Embryonic facial prominence (tissue), 1 donor: Measurements from ENCODE around the gene TIGAR.

ENCODE experiments used
- DNase-seq: peaks from one replicate; pipeline ENCODE4 v3.0.0-alpha.2; 2016; ENCODE audit errors: extremely low spot score

Gene TIGAR

DNA sequence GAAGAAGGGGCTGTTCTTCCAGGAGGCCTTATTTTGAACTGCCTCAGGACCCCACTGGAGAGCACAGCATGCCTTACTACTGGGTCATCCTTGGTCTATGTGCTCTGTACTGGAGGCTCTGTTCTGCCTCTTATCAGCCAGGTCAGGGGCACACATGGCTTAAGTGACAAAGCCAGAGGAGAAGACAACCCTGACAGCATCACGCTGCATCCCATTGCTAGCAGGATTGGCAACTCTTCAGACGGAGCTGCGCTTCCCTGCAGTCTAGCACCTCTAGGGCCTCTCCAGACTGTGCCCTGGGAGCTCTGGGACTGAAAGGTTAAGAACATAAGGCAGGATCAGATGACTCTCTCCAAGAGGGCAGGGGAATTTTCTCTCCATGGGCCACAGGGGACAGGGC is 17.3 kb upstream of the TIGAR start:
- DNase-seq = no peak

DNA sequence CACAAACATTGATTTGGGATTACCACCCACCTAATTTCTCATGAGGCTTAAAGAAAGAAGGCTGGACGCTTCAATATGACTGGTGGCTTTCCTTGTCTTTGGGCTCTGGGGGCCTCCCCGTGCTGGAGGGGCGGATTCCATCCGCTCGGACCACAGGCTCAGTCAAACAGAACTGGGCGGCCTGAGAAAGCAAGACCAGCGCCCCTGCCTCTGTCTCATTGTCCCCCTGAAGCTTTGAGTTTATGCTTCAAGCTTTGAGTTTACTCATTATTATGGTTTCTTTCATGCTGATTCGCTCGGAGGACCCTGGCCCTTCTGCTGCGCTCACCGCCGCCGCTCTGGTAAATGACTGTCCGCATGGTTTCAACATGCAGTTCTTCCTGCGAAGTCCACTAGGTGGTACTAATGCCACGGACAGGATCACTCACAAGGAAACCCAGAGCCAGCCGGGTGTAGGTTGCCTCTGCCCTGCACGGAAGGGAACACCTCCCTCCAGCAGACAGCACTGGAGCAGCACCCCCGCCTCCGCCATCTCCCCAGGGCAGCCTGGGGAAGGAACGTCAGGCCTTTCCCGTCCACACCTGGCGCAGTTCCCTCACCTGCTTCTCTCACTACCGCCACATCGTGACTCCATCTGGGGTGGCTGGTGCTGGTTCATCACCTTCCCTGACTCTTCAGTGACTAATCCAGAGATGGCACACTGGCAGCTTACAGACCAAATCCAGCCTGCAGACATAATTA is 13.2 kb upstream of the TIGAR start:
- DNase-seq = peak; percentile 37

DNA sequence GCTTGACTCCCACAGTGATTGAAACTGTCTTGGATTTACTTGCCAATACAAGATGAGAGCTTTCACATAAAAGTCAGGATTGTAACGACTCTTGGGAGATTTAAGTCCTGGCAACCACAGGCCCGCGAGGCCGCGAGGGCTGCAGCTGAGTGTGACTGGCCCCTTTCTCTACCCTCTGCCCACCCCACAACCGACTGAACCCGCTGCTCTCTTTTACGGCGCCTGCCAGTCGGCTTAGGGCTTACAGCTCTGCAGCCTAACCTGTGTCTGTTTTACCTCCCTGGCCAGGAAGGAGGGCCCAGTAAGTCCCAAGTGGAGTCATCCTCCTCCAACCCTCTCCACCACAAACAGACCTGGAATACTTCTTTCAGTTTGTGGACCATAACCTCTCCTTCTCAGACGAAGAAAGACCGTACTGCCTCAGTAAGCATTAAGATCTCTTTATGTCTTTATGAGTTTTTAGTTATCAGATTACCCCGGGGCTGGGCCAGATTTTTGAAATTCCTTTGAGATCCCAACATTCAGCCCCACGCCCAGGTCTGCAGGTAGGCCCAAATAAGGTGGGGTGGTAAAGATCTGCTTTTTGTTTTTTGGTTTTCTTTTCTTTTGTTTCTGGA is 12.6 kb upstream of the TIGAR start:
- DNase-seq = no peak

DNA sequence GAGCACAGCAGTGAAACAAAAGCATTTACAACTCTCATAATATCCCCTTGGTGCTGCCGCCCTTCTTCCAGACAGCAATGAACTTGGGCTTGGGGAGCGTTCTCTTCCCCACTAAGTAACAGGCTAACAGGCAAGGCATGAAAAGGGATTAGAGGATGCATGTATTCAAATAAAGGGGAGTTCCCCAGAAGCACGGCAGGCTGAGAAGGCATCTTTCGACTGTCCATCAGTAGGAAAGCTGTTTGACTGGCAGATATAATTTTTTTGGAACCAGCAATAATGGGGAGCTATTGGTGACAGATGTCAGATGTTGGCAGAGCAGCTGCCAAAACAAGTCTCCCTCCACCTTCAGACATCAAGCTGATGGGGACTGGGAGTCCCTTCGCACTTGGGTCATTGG is 9.2 kb upstream of the TIGAR start:
- DNase-seq = no peak

DNA sequence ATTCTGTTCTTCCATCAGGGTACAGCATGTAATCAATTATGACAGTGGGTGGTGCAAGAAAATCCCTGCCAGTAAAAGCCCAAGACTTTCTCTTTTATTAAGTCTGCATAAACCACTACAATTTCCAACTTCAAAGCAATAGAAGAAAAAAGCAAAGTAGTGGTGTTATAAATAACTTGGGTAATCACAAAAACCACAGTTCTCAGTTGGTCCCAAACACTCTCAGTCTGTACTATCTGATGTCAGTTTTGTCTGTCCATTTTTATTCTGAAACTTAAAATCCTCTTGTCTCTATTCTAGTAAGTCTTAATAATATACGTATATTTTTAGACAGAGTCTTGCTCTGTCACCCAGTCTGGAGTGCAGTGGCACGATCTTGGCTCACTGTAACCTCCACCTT is 8.8 kb upstream of the TIGAR start:
- DNase-seq = no peak

DNA sequence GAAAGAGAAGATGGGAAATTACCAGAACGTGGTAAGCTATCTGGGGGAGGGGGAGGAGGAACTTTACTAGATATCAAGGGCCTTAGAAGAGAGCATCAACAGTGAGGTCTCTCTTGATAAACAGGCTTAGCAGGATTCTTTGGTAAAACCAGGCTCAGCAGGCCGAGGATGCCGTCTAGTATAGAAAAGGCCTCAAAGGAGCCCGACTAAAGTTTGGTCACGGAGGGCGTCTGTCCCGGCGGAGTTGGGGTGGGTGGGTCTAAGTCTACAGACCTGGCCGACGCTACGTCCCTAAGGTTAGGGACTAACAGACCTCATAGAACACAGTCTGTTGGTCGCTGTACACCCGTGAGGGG is 538 bp upstream of the TIGAR start:
- no peak for DNase-seq

DNA sequence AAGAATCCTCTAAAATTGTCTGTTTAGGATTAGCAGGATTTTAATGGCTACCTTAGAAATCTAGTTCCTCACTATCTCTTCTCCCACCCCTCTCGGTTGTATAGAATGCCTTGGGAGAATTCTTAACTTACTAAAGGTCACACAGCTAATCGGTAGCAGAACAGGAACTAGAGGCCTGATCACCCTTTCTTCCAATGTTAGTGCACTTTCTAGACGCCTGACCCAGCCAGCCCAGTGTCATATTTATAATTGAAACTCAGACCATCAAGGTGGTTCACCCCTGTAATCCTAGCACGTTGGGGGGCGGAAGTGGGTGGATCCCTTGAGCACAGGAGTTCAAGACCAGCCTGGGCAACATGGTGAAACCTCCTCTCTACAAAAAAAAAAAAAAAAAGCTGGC is 1.7 kb downstream of the TIGAR start:
- no peak for DNase-seq

DNA sequence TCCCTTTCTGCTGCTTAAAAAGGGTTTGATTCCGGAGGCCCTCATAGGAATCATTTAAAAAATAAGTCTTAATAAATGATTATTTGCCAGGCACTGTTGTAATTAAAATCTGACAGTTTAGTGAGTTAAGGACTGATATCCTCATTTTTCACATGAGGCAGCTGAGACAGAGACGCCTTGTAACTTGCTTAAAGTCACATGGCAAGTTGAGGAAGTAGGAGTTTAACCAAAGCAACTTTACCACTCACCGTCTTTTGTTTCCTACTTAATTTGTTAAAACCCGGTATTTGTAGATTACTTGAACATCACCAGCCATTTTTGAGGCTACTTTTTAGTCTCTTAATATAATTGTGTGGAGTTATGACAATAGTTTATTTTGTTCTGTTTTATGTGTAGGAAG is 2.4 kb downstream of the TIGAR start:
- no peak for DNase-seq

DNA sequence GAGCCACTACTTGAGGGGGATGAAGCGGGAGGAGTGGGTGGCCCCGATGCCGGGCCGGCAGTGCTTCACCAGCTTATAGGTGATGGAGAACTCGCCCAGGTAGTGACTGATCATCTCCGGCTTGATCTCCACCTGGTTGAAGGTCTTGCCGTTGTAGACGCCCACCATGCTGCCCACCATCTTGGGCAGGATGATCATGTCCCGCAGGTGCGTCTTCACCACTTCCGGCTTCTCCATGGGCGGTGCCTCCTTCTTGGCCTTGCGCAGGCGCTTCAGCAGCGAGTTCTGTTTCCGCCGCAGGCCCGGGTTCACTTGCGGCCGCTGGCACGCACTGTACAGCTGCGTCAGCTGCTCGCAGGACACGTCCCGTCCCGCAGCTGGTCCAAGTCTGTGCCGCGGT is 3.4 kb downstream of the TIGAR start:
- DNase-seq = no peak

DNA sequence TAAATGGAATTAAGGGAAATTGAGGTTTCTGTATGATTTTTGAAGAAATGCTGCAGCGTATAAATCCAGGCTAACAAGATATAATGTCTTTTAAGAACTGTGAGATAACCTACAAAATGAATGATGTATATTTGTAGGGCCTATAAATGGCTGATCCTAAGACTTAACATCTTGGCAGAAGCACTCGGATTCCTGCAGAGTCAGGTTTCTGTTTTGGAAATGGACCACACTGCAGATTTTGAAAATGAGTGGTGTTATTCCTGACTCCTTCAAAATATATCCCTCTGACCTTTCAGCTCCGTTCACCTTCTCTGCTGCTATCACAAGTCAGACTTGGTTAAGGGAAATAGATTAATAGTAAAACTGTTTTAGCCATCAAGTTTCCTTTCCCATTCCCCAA is 5.0 kb downstream of the TIGAR start:
- no peak for DNase-seq

DNA sequence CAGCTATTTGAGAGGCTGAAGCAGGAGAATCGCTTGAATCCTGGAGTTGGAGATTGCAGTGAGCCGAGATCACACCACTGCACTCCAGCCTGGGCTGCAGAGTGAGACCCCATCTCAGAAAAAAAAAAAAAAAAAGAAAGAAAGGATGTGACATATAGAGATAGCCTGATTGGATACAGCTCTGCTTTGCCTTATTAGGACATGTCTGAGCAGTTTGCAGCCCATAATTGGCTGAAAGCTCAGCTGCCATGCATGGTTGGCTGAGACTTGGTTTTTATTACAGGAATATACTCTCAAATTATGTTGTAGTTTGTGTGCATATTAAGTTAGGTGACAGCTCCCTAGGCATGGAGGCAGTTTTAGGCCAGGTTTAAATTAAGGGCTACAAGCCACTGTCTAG is 6.3 kb downstream of the TIGAR start:
- no peak for DNase-seq

DNA sequence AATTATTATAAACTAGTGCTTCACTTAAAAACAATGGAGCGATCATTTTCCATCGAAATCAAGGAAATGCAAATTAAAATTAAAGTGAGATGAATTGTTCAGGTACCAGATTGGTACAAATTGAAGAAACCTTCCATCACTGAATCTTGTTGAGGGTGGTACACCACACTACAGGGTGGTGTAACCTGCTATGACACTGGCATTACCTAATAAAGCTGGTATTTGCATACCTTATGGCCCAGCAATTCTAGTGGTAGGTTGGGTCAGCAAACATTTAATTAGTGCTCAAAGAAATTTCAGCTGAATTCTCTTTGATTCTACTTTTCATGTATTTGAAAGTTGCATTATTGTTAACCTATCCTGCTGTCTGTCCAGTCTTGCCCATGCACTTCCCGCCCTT is 9.2 kb downstream of the TIGAR start:
- DNase-seq = no peak

DNA sequence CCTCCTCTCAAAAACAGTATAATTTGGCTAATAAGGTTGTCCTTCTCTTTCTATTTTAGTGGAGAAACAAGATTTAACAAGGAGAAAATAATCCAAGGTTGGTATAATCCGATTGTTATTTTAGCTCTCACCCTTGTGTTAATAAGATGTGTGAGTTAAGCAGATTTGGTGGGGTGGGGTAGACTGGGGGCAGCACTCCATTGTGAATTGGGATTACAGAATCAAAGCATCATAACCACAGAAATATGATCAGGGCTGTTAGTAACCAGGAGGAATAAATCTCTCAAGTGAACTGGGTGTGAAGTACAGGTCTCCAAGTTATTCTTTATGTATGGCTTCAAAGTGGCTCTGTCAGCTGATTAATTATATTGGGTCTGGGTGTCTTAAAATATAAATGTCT is 10.2 kb downstream of the TIGAR start:
- DNase-seq = no peak

DNA sequence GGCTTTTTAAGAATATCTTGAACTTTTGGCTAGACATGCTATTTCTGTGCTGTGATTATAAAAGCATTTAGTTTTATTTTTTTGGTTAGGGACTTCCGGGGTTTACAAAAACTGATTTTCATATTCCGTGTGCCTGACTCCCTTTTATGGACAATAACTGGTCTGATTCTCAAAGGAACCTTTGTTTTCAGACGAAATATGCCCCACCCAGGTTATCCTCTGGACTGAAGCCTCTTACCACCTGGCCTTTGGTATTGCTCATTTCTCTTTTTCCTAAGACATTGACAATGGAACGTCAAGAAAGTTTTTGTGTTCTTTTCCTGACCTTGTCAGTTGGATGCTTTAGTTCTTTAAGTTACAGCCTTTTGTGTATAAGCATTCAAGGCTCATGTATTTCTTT is 10.8 kb downstream of the TIGAR start:
- no peak for DNase-seq

DNA sequence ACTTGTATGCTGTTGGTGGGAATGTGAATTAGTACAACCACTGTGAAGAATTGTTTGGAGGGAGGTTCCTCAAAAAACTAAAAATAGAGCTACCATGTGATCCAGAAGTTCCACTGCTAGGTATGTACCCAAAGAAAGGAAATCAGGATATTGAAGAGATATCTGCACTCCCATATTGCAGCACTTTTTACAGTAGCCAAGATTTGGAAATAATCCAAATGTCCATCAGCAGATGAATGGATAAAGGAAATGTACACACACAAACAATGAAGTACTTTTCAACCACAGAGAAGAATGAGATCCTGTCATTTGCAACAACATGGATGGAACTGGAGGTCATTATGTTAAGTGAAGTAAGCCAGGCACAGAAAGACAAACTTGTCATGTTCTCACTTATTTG is 25.9 kb downstream of the TIGAR start:
- no peak for DNase-seq

DNA sequence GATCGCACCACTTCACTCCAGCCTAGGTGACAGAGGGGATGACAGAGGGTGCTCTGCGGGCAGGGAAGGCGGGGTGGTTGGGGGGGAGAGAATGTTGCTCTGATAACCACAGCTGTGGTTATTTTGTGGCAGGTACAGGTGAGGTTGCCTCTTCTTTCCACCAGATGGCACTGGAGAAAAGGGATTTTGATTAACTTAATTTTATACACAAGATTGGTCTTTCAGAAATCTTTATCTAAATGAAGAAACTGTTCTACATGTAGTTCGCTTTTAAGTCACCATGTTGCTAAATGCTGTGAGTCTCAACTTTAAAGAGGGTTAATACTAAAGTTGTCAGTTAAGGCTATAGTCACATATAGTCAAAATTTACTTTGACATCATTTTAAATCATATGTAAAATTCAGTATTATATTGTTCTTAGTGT is 32.8 kb downstream of the TIGAR start:
- DNase-seq = no peak

DNA sequence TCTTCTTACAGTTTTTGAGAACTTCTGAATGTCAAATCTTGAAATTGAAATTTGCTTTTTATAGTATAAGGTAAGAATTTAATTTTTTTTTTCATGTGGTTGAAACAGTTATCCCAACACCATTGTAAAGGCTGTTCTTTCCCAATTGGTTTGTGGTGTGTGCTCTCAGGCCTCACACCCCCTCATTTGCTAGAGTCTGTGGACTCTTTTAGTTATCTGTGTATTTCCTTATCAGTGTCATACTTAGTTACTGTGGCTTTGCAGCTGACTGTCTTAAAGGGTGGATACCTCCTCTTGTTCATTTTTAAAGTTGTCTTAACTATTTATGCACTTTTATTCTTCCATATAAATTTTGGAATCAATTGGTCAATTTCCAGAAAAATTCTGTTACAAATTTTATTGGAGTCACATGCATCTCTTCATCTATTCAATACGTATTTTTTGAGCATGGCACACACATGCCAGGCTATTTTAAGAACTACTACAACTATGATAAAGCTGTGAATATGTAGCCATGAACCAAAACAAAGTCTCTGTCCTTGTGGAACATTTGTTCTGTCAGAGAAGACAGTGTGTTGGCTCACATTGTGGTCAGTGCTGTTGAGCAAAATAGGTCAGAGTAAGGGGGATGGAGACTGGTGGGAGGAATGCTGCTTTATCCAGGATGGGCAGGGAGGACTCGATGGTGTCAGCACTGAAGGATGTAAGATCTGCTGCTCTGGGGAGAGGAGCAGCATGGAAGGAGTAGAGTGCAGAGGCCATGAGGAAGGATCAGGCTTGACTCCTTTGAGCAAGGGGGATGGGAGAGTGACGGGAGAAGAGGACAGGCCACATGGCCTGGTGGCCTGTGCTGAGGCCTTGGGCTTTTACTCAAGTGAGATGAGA is 34.4 kb downstream of the TIGAR start:
- no peak for DNase-seq

DNA sequence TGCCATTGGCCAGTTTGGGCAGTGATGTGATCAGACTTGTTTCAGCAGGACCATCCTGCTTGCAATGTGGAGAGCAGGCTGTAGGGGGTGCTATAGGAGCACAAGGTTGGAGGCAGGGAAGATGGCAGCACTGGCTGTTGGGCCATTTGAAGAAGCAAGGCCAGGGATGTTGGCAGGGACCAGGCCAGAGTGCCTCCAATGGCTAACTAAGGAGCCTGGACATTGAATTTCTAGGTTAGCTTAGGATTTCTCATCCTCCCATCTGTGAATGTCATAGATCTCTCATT is 35.0 kb downstream of the TIGAR start:
- no peak for DNase-seq

DNA sequence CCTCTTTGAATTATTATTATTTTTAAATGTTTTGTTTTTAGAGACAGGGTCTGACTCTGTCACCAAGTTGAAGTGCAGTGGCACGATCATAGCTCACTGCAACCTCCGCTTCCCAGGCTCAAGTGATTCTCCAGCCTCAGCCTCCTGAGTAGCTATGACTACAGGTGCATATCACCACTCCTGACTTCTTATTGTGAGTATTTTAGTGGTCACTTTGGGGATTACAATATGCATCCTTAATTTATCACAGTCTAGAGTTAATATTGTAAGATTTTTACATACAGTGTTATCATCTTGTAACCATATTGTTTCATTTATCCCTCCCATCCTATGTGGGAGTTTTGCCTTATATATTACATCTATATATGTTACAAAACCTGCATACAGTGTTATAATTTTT is 45.1 kb downstream of the TIGAR start:
- no peak for DNase-seq

DNA sequence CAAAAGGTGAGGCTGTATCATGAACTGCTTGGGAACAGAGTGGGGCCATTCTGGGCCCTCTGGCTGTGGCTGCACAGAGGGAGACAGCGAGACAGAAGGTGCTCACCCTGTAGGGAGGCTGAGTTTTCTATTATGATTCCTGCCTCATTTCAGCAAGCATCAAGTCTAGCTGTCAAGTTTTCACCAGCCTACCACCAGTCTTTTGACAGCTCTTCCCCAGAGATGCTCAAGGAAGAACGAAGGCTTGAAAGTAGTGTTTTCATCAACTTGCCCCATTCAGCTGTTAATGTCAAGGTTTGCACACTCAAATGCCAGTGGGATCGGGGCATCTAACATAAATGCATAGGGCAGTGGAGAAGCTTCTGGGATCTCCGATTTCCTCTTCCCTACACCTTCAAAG is 48.5 kb downstream of the TIGAR start:
- no peak for DNase-seq

DNA sequence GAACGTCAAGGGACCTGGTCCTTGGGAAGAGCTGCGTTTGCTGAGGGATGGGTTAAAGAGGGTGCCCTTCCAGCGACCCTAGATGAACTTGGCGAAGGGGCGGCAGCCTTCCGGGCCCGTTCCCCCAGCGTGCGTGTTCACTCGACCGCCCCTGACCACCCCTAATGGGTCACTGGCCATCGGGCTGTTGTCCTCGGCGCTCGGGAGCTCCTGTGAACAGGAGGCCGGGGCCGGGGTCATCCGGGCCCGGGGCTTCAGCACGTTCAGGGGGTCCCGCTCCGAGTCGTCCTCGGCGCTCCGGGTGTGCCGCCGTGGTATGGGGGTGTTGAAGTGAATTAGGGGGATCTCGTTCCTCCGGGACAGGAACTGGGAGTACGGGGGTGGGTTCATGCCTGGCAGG is 49.3 kb downstream of the TIGAR start:
- DNase-seq = no peak

DNA sequence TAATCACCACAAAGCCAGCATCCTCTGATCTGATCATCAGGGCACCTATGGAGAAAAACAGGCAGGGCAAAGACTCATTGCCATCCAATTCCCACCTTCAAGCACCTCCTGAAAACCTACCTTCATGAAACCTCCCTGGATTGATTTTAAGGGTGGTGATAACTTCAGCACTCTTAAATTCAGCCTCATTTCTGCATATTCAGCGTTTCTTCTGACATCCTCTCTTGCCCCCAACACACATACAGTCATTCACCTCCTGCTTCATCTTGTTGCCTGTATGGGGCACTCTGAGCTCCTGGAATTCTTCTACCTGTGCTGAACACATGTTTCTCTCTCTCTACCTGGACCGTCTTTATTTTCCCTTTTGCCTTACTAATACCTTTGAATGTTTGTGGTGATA is 51.6 kb downstream of the TIGAR start:
- DNase-seq = no peak

DNA sequence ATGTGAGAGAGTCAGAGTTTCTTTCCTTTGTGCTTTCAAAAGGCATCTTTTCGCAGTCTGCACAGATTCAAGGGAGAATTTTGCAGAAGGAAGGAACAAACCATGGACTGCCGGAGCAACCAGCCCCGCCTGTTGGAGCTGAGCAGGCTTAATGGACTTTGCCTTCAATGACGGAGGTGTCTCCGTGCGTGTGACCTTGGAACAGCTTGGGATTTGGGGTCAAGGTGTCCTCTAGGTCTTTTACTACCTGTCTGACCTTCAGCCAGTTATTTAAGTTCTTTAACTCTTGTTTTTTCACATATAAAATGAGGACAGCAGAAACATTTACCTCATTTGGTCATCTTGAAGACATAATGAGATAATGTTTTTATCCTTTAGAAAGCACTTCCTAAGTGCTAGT is 54.4 kb downstream of the TIGAR start:
- no peak for DNase-seq
